T-cell (primary cell): ENCODE measurements around the gene PPM1M. TPM values are rescaled to one million over a fixed set of nuclear protein-coding genes. Genes with fewer than 3 reads are reported as not detected.
A peak's percentile ranks its signal among the peaks of the same experiment; 100 is the strongest.

Experiments used
- ATAC-seq, 4 experiments: fragments of 200-7000 bp in 3 of 4; fragments of 150-1000 bp in 1 of 4; cut with Tn5 transposase; replicated peaks in 1 of 4; 1 replicate in 3 of 4; 2 replicates in 1 of 4; pipeline ENCODE4 v1.10.0; 2021; ENCODE audit warnings: moderate library complexity in 3 of 4, mild to moderate bottlenecking in 2 of 4, moderate number of reproducible peaks in 1 of 4
- CTCF ChIA-PET, 2 donors: fragments of 300-600 bp; sonication (Branson Sonifier 250); formaldehyde crosslinking; loops; one replicate each; lab custom pipeline; 2022; ENCODE audit warnings: antibody characterized with exemption in 2 of 2; lab: Charles Lee
- POLR2A ChIA-PET, 2 donors: fragments of 300-600 bp; sonication (Branson Sonifier 250); formaldehyde crosslinking; loops; one replicate each; lab custom pipeline; 2022; ENCODE audit warnings: antibody characterized with exemption in 2 of 2; lab: Charles Lee
- DNase-seq, 35 experiments: peaks; one replicate each; pipeline versions ENCODE4 v3.0.0 to v3.0.0-alpha.2; 2013 to 2023
- H3K27ac ChIP-seq: one replicate; pipeline ENCODE4 v1.5.1; 2013; ENCODE audit warnings: low read length
- H3K27me3 ChIP-seq, 2 experiments: replicated peaks in 1 of 2; 1 replicate in 1 of 2; 2 replicates in 1 of 2; pipeline versions ENCODE4 v1.6.1 to v1.7.0; 2013; ENCODE audit warnings: low read length in 1 of 2, mixed read lengths in 1 of 2; ENCODE audit not compliant: control insufficient read depth in 2 of 2, insufficient read depth in 2 of 2; ENCODE audit errors: extremely low read depth in 1 of 2
- H3K36me3 ChIP-seq, 2 donors: 1 replicate in 1 of 2; 2 replicates in 1 of 2; pipeline versions ENCODE4 v1.6.1 to v1.7.0; 2013; ENCODE audit warnings: low read length in 1 of 2; ENCODE audit not compliant: control insufficient read depth in 2 of 2, insufficient read depth in 1 of 2; ENCODE audit errors: extremely low read depth in 1 of 2
- H3K4me1 ChIP-seq, 2 experiments: 1 replicate in 1 of 2; 2 replicates in 1 of 2; pipeline versions ENCODE4 v1.6.1 to v1.7.0; 2013; ENCODE audit warnings: low read length in 2 of 2, mixed read lengths in 1 of 2; ENCODE audit not compliant: insufficient read depth in 2 of 2, control insufficient read depth in 1 of 2; ENCODE audit errors: extremely low read depth in 1 of 2
- H3K4me3 ChIP-seq, 2 donors: 1 replicate in 1 of 2; 2 replicates in 1 of 2; pipeline versions ENCODE4 v1.5.1 to v1.7.0; 2013; ENCODE audit warnings: mild to moderate bottlenecking in 2 of 2, low read length in 1 of 2, moderate library complexity in 1 of 2; ENCODE audit not compliant: control insufficient read depth in 1 of 2; ENCODE audit errors: extremely low read depth in 1 of 2
- H3K9me3 ChIP-seq: 2 replicates; pipeline ENCODE4 v1.7.0; 2013
- H3K27ac Mint-ChIP-seq, 2 donors: one replicate each; pipeline ENCODE4 v1.8.0; 2020 to 2021; ENCODE audit warnings: mild to moderate bottlenecking in 2 of 2, mixed read lengths in 2 of 2
- H3K27me3 Mint-ChIP-seq, 2 donors: one replicate each; pipeline ENCODE4 v1.8.0; 2021 to 2022; ENCODE audit warnings: mixed read lengths in 2 of 2
- H3K36me3 Mint-ChIP-seq: one replicate; pipeline ENCODE4 v1.8.0; 2021; ENCODE audit warnings: mixed read lengths
- H3K4me1 Mint-ChIP-seq, 3 donors: one replicate each; pipeline ENCODE4 v1.8.0; 2020 to 2022; ENCODE audit warnings: mixed read lengths in 3 of 3, mild to moderate bottlenecking in 1 of 3
- H3K4me3 Mint-ChIP-seq, 3 donors: one replicate each; pipeline ENCODE4 v1.8.0; 2020 to 2022; ENCODE audit warnings: mild to moderate bottlenecking in 3 of 3, mixed read lengths in 3 of 3, moderate library complexity in 3 of 3
- H3K9me3 Mint-ChIP-seq, 3 donors: one replicate each; pipeline ENCODE4 v1.8.0; 2020 to 2022; ENCODE audit warnings: mixed read lengths in 3 of 3
- WGBS: methylation state at CpG from one replicate; pipeline ENCODE4 v1.1.5; 2013; ENCODE audit warnings: missing lambda C conversion rate; ENCODE audit not compliant: insufficient coverage; 5-methylcytosine and 5-hydroxymethylcytosine counted together
- total RNA-seq, 35 experiments: library from RNA in 6 of 35; stranded (reverse) in 6 of 35; fragments of 120-200 nt in 1 of 35; gene quantifications; one replicate each; pipeline versions ENCODE4 v1.2.1 to v1.2.4 and lab custom pipeline; 2013 to 2026

The PPM1M gene
- total RNA-seq, 5 donors from 2014 or later (not counting 1 experiment from before 2014, with no cell fraction given), result 63.4 to 78.1 (median 73.4) TPM

- H3K36me3 Mint-ChIP-seq, result peaks cover 24% of the 10 kb centered on the region
- Histone ChIP-seq H3K9me3 (no peaks in the 10 kb centered on the region), H3K4me1 (peaks cover 0 to 32% of the 10 kb centered on the region in 2 experiments), H3K36me3 (peaks cover 18 to 42% of the 10 kb centered on the region in 2 donors), H3K27ac (no peak overlapping the region), H3K4me3 (no peak overlapping the region), H3K27me3 (no peaks in the 10 kb centered on the region)
- no peak overlapping the region for H3K27ac Mint-ChIP-seq
- H3K4me3 Mint-ChIP-seq, result no peak overlapping the region
- 100% methylated on average over 2 of the region's 5 CpGs for WGBS
- peaks cover 9 to 35% (median 11%) of the 10 kb centered on the region in 3 donors for H3K4me1 Mint-ChIP-seq
- no peaks in the 10 kb centered on the region for H3K27me3 Mint-ChIP-seq
- ATAC-seq, result no peak
- ChIA-PET CTCF (no interaction called here), POLR2A (no interaction called here)
- no peaks in the 10 kb centered on the region for H3K9me3 Mint-ChIP-seq
- no peak for DNase-seq
Observed at GRCh38 chr3:52295671-52296208, 50.2 kb downstream of the PPM1M start.

DNA sequence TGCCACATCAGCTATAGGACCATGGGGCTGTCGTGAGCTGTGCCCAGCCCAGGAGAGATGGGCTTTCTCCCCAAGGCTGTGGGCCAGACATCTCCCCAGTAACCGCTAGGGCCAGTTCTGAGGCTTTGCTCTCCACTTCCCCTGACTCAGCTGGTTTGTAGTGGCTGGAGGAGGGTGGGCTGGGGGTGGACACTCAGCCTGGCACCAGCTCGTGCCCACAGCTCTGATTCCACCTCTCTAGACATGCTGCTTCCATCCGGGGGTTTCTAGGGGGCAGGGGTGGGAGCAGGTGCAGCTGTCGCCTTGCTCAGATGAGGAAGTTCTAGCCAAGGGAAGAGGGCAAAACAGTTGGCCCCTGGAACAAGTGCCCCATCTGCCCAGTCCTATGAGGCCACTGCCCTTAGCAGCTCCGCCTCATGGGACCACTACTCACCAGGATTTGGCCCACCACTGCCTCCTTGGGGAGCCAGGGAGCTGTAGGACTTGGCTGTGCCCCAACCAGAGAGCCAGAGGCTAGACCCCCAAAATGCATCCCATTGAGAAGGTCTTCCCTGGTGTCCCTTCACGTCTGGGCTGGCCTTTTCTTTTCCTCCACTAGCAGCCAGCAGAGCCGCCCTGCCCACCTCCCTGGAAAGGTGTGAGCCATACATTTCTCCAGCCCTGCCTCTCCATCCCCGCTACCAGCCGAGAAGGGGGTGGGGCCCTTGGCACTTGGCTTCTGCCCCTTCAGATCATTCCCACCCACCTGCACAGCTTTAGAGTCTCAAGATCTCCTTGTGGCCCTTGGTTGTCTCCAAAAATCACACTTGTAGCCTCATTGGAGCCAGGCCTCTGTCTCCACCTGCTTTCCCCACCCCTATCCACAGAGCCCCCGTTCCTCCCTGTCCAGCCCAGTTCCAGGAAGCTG lies 51.9 kb downstream of the PPM1M start:
- 85% methylated on average over 6 of the region's 11 CpGs for WGBS
- ATAC-seq (no peak), DNase-seq (no peak)
- Mint-ChIP-seq H3K27me3 (no peaks in the 10 kb centered on the region), H3K4me1 (peaks cover 2 to 27% (median 5%) of the 10 kb centered on the region in 3 donors), H3K9me3 (no peaks in the 10 kb centered on the region), H3K4me3 (no peak overlapping the region), H3K27ac (no peak overlapping the region), H3K36me3 (peaks cover 14% of the 10 kb centered on the region)
- ChIA-PET CTCF (no interaction called here), POLR2A (no interaction called here)
- Histone ChIP-seq H3K27me3 (no peaks in the 10 kb centered on the region), H3K27ac (no peak overlapping the region), H3K4me1 (peaks cover 0 to 15% of the 10 kb centered on the region in 2 experiments), H3K9me3 (no peaks in the 10 kb centered on the region), H3K4me3 (no peak overlapping the region), H3K36me3 (peaks cover 15 to 26% of the 10 kb centered on the region in 2 donors)

DNA sequence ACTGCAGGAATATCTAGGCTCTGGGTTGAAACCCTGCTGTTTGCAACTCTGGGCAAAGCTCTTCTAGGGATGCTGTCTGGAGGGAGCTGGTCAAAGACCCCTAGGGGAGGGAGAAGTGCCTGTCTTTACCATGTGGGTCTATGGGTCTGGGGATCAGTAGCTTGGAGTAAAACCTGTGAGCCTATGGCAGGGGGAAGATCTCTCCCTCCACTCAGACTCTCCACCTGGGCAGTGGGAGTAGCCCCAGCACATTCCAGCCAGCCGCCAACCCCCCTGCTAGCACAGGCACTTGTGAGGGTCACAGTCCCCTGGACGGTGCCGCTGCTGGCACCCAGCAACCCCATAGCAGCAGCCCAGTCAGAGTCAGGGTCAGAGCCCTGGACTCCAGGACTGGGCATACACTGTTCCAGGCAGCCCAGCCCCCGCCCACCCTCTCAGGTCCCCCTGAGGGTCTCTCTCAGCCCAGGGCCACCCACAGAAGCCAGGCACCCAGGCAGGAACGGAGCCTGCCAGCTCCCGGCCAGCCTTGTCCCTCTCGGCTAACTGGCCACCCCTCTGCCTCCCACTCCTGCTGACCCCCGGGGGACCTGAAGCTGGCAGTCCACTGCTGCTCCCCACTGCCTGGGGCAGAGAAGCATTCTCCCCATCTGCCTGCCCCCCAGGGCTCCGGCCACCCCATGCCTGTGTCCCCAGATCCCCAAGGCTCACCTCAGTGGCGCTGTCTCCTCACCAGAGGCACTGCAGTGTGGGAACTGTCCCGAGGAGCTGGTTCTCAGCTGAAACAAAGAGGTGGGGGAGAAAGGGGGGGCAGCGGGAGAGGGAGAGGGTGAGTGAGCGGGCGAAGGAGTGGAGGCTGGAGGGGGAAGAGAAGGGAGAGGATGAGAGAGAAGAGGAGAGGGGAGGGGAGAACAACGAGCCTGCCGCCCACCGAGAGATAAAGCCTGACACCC lies 52.9 kb downstream of the PPM1M start:
- DNase-seq (no peak), ATAC-seq (no peak)
- no peak overlapping the region for H3K4me3 ChIP-seq
- no peaks in the 10 kb centered on the region for H3K27me3 Mint-ChIP-seq
- H3K4me1 ChIP-seq, result peaks cover 0 to 14% of the 10 kb centered on the region in 2 experiments
- peaks cover 2 to 27% (median 5%) of the 10 kb centered on the region in 3 donors for H3K4me1 Mint-ChIP-seq
- no peaks in the 10 kb centered on the region for H3K9me3 Mint-ChIP-seq
- H3K27ac Mint-ChIP-seq, result no peak overlapping the region
- no peaks in the 10 kb centered on the region for H3K9me3 ChIP-seq
- H3K27me3 ChIP-seq, result no peaks in the 10 kb centered on the region
- ChIA-PET POLR2A (no interaction called here), CTCF (no interaction called here)
- H3K36me3 ChIP-seq, result peaks cover 8 to 16% of the 10 kb centered on the region in 2 donors
- H3K36me3 Mint-ChIP-seq, result peaks cover 14% of the 10 kb centered on the region
- H3K4me3 Mint-ChIP-seq, result no peak overlapping the region
- H3K27ac ChIP-seq, result no peak overlapping the region
- WGBS, result 53% methylated on average over 16 of the region's 17 CpGs

GRCh38 chr3:52299247-52299878 lies 53.8 kb downstream of the PPM1M start:
- H3K36me3 Mint-ChIP-seq, result peaks cover 14% of the 10 kb centered on the region
- ATAC-seq, result peak in 1 of 4 experiments; percentile 14
- H3K4me1 ChIP-seq, result peaks cover 0 to 14% of the 10 kb centered on the region in 2 experiments
- no peaks in the 10 kb centered on the region for H3K27me3 Mint-ChIP-seq
- H3K36me3 ChIP-seq, result peaks cover 4 to 8% of the 10 kb centered on the region in 2 donors
- H3K9me3 ChIP-seq, result no peaks in the 10 kb centered on the region
- H3K27me3 ChIP-seq, result no peaks in the 10 kb centered on the region
- no peak overlapping the region for H3K4me3 Mint-ChIP-seq
- ChIA-PET POLR2A (no interaction called here), CTCF (no interaction called here)
- H3K4me3 ChIP-seq, result no peak overlapping the region
- peaks cover 2 to 26% (median 5%) of the 10 kb centered on the region in 3 donors for H3K4me1 Mint-ChIP-seq
- WGBS, result 74% methylated on average over 10 of the region's 10 CpGs
- H3K27ac Mint-ChIP-seq, result peak overlapping the region in 1 of 2 donors; percentile 22
- DNase-seq, result no peak
- no peak overlapping the region for H3K27ac ChIP-seq
- H3K9me3 Mint-ChIP-seq, result no peaks in the 10 kb centered on the region

Other genes starting within 250 kb of the PPM1M start
- 1,000 to 10,000 TPM; 1,518 to 1,711 (median 1,629) TPM for gene RPL29, start 249.9 kb upstream of the PPM1M start, total RNA-seq
- gene DUSP7, start 189.2 kb upstream of the PPM1M start, total RNA-seq, result 10 to 100 TPM; 11.3 to 41.3 (median 39.0) TPM
- 1 to 10 TPM in 3 of 5 donors, under 1 TPM in 2; 0.91 to 1.9 (median 1.7) TPM for gene POC1A, start 91.3 kb upstream of the PPM1M start, total RNA-seq
- 10 to 100 TPM; 12.2 to 32.7 (median 27.1) TPM for gene ALAS1, start 47.6 kb upstream of the PPM1M start, total RNA-seq
- gene TLR9, start 20.1 kb upstream of the PPM1M start, total RNA-seq, result 1 to 10 TPM in 3 of 5 donors, under 1 TPM in 1, not detected in 1; 0.54 to 2.9 (median 2.1) TPM
- 10 to 100 TPM; 49.8 to 99.9 (median 88.3) TPM for gene TWF2, start 6.6 kb upstream of the PPM1M start, total RNA-seq
- gene WDR82, start 32.9 kb downstream of the PPM1M start, total RNA-seq, result 100 to 1,000 TPM; 119 to 159 (median 154) TPM
- gene GLYCTK, start 42.1 kb downstream of the PPM1M start, total RNA-seq, result 10 to 100 TPM; 36.7 to 42.5 (median 37.5) TPM
- 10 to 100 TPM; 41.5 to 72.0 (median 44.2) TPM for gene DNAH1, start 70.6 kb downstream of the PPM1M start, total RNA-seq
- gene BAP1, start 164.2 kb downstream of the PPM1M start, total RNA-seq, result 100 to 1,000 TPM in 3 of 5 donors, 10 to 100 TPM in 2; 94.3 to 108 (median 103) TPM
- gene PHF7, start 164.9 kb downstream of the PPM1M start, total RNA-seq, result 10 to 100 TPM; 12.2 to 17.0 (median 15.7) TPM
- gene SEMA3G, start 199.3 kb downstream of the PPM1M start, total RNA-seq, result 1 to 10 TPM in 4 of 5 donors, under 1 TPM in 1; 0.75 to 1.9 (median 1.4) TPM
- 1 to 10 TPM; 2.8 to 8.8 (median 4.5) TPM for gene TNNC1, start 208.3 kb downstream of the PPM1M start, total RNA-seq
- 100 to 1,000 TPM; 152 to 171 (median 157) TPM for gene NISCH, start 209.8 kb downstream of the PPM1M start, total RNA-seq
- gene STAB1, start 249.6 kb downstream of the PPM1M start, total RNA-seq, result 1 to 10 TPM in 4 of 5 donors, under 1 TPM in 1; 0.38 to 2.2 (median 1.7) TPM